PC-9 (cell line): ENCODE results near the gene BRCC3. TPM values are rescaled to one million over a fixed set of nuclear protein-coding genes. Genes with fewer than 3 reads are reported as not detected.

ENCODE experiments used
- BruUV-seq: library from RNA; stranded (reverse); fragments of 400-500 nt; replicated peaks from 2 replicates; lab custom pipeline; 2021; lab: Mats Ljungman, UMichigan
- CTCF ChIA-PET: fragments of 300-600 bp; sonication (Branson Sonifier 250); formaldehyde crosslinking; loops from one replicate; lab custom pipeline; 2022; ENCODE audit warnings: antibody characterized with exemption; lab: Charles Lee
- POLR2A ChIA-PET: fragments of 300-600 bp; sonication (Branson Sonifier 250); formaldehyde crosslinking; loops from one replicate; lab custom pipeline; 2022; ENCODE audit warnings: antibody characterized with exemption; ENCODE audit not compliant: unreplicated experiment; lab: Charles Lee
- DNase-seq, 2 experiments: peaks; one replicate each; pipeline versions ENCODE4 v3.0.0 to v3.0.0-alpha.2; 2015 to 2022; ENCODE audit warnings: mixed read lengths in 1 of 2
- H2AFZ ChIP-seq: fragments of 200-600 bp; sonication (generic); 2 replicates; pipeline ENCODE4 v1.8.1; 2017; ENCODE audit warnings: antibody characterized with exemption
- H3F3A ChIP-seq: fragments of 200-600 bp; sonication (generic); 2 replicates; pipeline ENCODE4 v1.8.1; 2017; ENCODE audit warnings: antibody characterized with exemption, mild to moderate bottlenecking, low read depth; ENCODE audit not compliant: insufficient read depth
- H3K27ac ChIP-seq: fragments of 200-600 bp; sonication (generic); 2 replicates; pipeline ENCODE4 v1.6.1; 2016; ENCODE audit warnings: mixed run types
- H3K27me3 ChIP-seq: fragments of 200-600 bp; sonication (generic); 2 replicates; pipeline ENCODE4 v1.6.1; 2016; ENCODE audit warnings: low read depth, mixed run types; ENCODE audit not compliant: insufficient read depth
- H3K36me3 ChIP-seq: fragments of 200-600 bp; sonication (generic); 2 replicates; pipeline ENCODE4 v1.6.1; 2016; ENCODE audit warnings: low read depth, mixed run types
- H3K4me1 ChIP-seq: fragments of 200-600 bp; sonication (generic); replicated peaks from 2 replicates; pipeline ENCODE4 v1.6.1; 2016; ENCODE audit warnings: mixed run types; ENCODE audit not compliant: insufficient read depth
- H3K4me2 ChIP-seq: fragments of 200-600 bp; sonication (generic); 2 replicates; pipeline ENCODE4 v1.6.1; 2017; ENCODE audit warnings: mixed run types
- H3K4me3 ChIP-seq: fragments of 200-600 bp; sonication (generic); 2 replicates; pipeline ENCODE4 v1.6.1; 2016; ENCODE audit warnings: mixed run types
- H3K79me2 ChIP-seq: fragments of 200-600 bp; sonication (generic); 2 replicates; pipeline ENCODE4 v1.6.1; 2017; ENCODE audit warnings: low read depth, mixed run types
- H3K9me2 ChIP-seq: fragments of 200-600 bp; sonication (generic); 2 replicates; pipeline ENCODE4 v1.8.1; 2017; ENCODE audit warnings: mild to moderate bottlenecking; ENCODE audit not compliant: insufficient read depth
- H3K9me3 ChIP-seq: fragments of 200-600 bp; sonication (generic); 2 replicates; pipeline ENCODE4 v1.8.1; 2016; ENCODE audit warnings: low read depth; ENCODE audit not compliant: insufficient read depth
- H4K20me1 ChIP-seq: fragments of 200-600 bp; sonication (generic); 2 replicates; pipeline ENCODE4 v1.8.1; 2017; ENCODE audit not compliant: insufficient read depth
- EZH2 ChIP-seq: fragments of 200-600 bp; sonication (generic); IDR thresholded peaks from 2 replicates; pipeline ENCODE4 v1.8.0; 2017; ENCODE audit warnings: antibody characterized with exemption, low read depth
- intact Hi-C: fragments of 100-400 bp; cut with micrococcal nuclease; formaldehyde crosslinking; loops from one replicate; pipeline ENCODE4 v1.10.0; 2022; ENCODE audit not compliant: unreplicated experiment
- total RNA-seq: library from RNA; stranded (reverse); gene quantifications from 2 replicates; pipeline ENCODE4 v1.2.3, GENCODE V29; 2021
- TF ChIP-seq, protein P1 (sequence below): fragments of 200-600 bp; sonication (generic); conservative IDR thresholded peaks from 2 replicates; pipeline ENCODE4 v1.6.1; 2017; ENCODE audit warnings: mixed run types, antibody characterized with exemption, mild to moderate bottlenecking, moderate library complexity

BRCC3 gene
- total RNA-seq, 1 experiment from 2014 or later: 52.0 TPM

DNA sequence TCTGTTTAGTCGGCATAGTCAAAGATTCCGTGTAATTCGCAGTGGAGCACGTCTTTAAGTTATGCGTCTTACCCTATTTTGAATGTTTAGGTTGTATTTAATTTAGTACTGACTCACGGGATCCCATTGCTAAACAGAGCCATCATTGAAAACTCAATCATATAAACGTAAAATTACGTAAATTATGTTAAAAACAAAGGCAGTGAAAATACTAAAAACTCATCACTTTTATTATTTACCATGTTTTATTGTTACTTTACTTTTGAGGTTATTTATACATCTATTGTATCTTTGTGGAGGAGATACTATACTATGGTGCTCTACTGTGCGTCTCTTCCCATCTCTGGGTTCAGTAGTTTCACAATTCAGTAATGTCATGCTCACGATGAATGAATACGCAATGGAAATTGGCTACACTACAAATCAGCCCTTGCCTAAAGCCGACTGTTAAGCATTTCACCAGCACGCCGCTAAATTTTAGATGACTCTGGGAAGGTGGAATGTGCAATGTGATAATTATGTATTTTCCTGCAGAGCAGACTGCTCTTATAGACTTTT, 43.7 kb upstream of the BRCC3 start:
- Histone ChIP-seq H4K20me1 (no peaks in the 10 kb centered on the region), H3F3A (peaks cover 16% of the 10 kb centered on the region), H3K27me3 (no peaks in the 10 kb centered on the region), H3K4me2 (peak overlapping the region; percentile 87), H3K27ac (peak overlapping the region; percentile 96), H2AFZ (peak overlapping the region; percentile 83), H3K36me3 (no peaks in the 10 kb centered on the region), H3K9me2 (no peaks in the 10 kb centered on the region), H3K4me1 (peaks cover 13% of the 10 kb centered on the region), H3K79me2 (peaks cover 39% of the 10 kb centered on the region), H3K4me3 (peak overlapping the region; percentile 94), H3K9me3 (no peaks in the 10 kb centered on the region)
- ChIA-PET POLR2A (interaction anchor here (0.6 to 0.7 kb wide), 2 partner anchors 10 to 112 kb away, joined by 3 to 7 read pairs; no protein-coding TSS in a partner anchor), CTCF (no interaction called here)
- no TSS peak for BruUV-seq
- no peak for TF ChIP-seq EZH2
- TF ChIP-seq, protein P1, sequence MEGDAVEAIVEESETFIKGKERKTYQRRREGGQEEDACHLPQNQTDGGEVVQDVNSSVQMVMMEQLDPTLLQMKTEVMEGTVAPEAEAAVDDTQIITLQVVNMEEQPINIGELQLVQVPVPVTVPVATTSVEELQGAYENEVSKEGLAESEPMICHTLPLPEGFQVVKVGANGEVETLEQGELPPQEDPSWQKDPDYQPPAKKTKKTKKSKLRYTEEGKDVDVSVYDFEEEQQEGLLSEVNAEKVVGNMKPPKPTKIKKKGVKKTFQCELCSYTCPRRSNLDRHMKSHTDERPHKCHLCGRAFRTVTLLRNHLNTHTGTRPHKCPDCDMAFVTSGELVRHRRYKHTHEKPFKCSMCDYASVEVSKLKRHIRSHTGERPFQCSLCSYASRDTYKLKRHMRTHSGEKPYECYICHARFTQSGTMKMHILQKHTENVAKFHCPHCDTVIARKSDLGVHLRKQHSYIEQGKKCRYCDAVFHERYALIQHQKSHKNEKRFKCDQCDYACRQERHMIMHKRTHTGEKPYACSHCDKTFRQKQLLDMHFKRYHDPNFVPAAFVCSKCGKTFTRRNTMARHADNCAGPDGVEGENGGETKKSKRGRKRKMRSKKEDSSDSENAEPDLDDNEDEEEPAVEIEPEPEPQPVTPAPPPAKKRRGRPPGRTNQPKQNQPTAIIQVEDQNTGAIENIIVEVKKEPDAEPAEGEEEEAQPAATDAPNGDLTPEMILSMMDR: no peak
- intact Hi-C loops: loop anchor here (1.0 to 10.0 kb wide), 4 partner anchors 43 to 853 kb away; partner anchors contain the start of genes BRCC3, CMC4, EMD and FLNA
- peak; percentile 7 to 58 for DNase-seq

DNA sequence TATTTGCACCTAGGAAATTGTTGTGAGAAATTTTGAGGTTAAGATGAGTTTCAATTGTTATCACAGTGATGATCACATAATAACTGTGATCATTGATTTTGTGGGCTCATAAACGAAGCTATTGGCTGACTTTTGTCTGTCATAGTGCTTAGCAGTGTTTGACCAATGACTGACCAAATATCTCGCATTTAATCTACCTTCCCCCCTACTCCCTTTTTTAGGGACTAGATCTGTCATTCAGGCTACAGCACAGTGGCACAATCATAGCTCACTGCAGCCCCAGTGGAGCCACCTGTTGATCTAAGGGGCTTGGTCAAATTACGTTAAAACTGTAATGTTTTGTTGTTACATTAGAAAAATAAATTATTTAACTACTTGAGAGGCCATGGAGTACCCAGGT, 43.2 kb upstream of the BRCC3 start:
- no peaks in the 10 kb centered on the region for H4K20me1 ChIP-seq
- H3K4me3 ChIP-seq: peak overlapping the region; percentile 94
- no peak for DNase-seq
- BruUV-seq: no TSS peak
- H3K27me3 ChIP-seq: no peaks in the 10 kb centered on the region
- H2AFZ ChIP-seq: peak overlapping the region; percentile 83
- CTCF ChIA-PET: no interaction called here
- peaks cover 40% of the 10 kb centered on the region for H3K79me2 ChIP-seq
- H3K27ac ChIP-seq: peak overlapping the region; percentile 96
- TF ChIP-seq, protein P1: no peak
- no peak for TF ChIP-seq EZH2
- intact Hi-C loops: loop anchor here (10.0 kb wide), 1 partner anchor 653 kb away; the partner anchor contains the start of genes EMD and FLNA
- no peaks in the 10 kb centered on the region for H3K9me2 ChIP-seq
- H3F3A ChIP-seq: peaks cover 16% of the 10 kb centered on the region
- peaks cover 13% of the 10 kb centered on the region for H3K4me1 ChIP-seq
- peak overlapping the region; percentile 87 for H3K4me2 ChIP-seq
- POLR2A ChIA-PET: interaction anchor here (0.6 kb wide), 1 partner anchor 113 kb away, joined by 7 read pairs; no protein-coding TSS in a partner anchor
- H3K9me3 ChIP-seq: no peaks in the 10 kb centered on the region
- no peaks in the 10 kb centered on the region for H3K36me3 ChIP-seq

DNA sequence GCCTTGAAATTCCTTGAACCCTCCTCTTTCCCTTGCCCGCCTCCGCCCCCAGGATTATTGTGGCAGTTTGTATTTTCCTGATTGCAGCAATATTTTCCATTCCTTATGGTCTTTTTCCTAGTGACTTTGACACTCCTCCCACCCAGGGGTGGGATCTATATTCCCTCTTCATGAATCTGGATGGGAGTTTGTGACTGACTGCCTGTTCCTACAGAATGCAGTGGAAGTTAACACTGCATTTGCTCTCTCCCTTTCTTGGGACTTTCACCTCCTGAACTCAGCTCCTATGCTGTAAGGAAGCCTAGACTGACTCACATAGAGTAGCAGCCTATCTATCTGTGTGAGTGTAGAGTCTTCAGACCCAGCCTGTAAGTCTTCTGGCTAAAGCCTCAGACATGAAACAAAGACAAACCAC, 42.4 kb upstream of the BRCC3 start:
- CTCF ChIA-PET: interaction anchor here (0.7 kb wide), 1 partner anchor 64 kb away, joined by 6 read pairs; no protein-coding TSS in a partner anchor
- intact Hi-C loops: loop anchor here (10.0 kb wide), 1 partner anchor 654 kb away; the partner anchor contains the start of genes EMD and FLNA

More for the DNA sequence above, 42.4 kb upstream of the BRCC3 start:
- peak overlapping the region; percentile 94; the same call in 1 of the 2 replicates for H3K4me3 ChIP-seq
- TSS peak; percentile 4 for BruUV-seq
- no peaks in the 10 kb centered on the region for H3K36me3 ChIP-seq
- peaks cover 16% of the 10 kb centered on the region for H3F3A ChIP-seq
- H3K4me2 ChIP-seq: peak overlapping the region; percentile 87
- H3K27ac ChIP-seq: no peak overlapping the region
- H3K9me2 ChIP-seq: no peaks in the 10 kb centered on the region
- no peaks in the 10 kb centered on the region for H4K20me1 ChIP-seq
- peaks cover 40% of the 10 kb centered on the region for H3K79me2 ChIP-seq
- H2AFZ ChIP-seq: no peak overlapping the region
- POLR2A ChIA-PET: no interaction called here
- no peaks in the 10 kb centered on the region for H3K27me3 ChIP-seq
- TF ChIP-seq, protein P1: no peak
- no peak for TF ChIP-seq EZH2
- H3K9me3 ChIP-seq: no peaks in the 10 kb centered on the region
- DNase-seq: no peak
- peaks cover 13% of the 10 kb centered on the region for H3K4me1 ChIP-seq
